Brain microvascular endothelial cell (primary cell): ENCODE results near the gene FOXK1.

Source experiments
- DNase-seq: peaks from one replicate; pipeline ENCODE4 v3.0.0-alpha.2; 2020
- H3K27ac ChIP-seq: fragments of 250-450 bp; sonication (Bioruptor Pico); 2 replicates; pipeline ENCODE4 v1.5.1; 2020; ENCODE audit warnings: mild to moderate bottlenecking, moderate library complexity
- H3K27me3 ChIP-seq: fragments of 250-450 bp; sonication (Bioruptor Pico); replicated peaks from 2 replicates; pipeline ENCODE4 v1.5.1; 2020; ENCODE audit warnings: mild to moderate bottlenecking
- H3K36me3 ChIP-seq: fragments of 250-450 bp; sonication (Bioruptor Pico); replicated peaks from 2 replicates; pipeline ENCODE4 v1.5.1; 2020; ENCODE audit warnings: mild to moderate bottlenecking
- H3K4me3 ChIP-seq: 2 replicates; pipeline ENCODE4 v1.5.1; 2011; ENCODE audit warnings: low read depth, mild to moderate bottlenecking, control low read depth, low read length, moderate library complexity
- CTCF ChIP-seq: IDR thresholded peaks from 2 replicates; pipeline ENCODE4 v1.5.1; 2011; ENCODE audit warnings: low read depth, mild to moderate bottlenecking, moderate library complexity, low read length, control low read depth, inconsistent platforms; ENCODE audit errors: missing control alignments
- in situ Hi-C: cut with HindIII; loops from 2 replicates; pipeline ENCODE4 v1.10.0; 2017; ENCODE audit warnings: low sequenced_read_pairs, low pct_ligation_motif_present

FOXK1 gene

GRCh38 chr7:4653771-4654170 is 28.3 kb upstream of the FOXK1 start:
- in situ Hi-C loops = no loop called here
- no peaks in the 10 kb centered on the region for H3K36me3 ChIP-seq
- no peaks in the 10 kb centered on the region for H3K27me3 ChIP-seq
- H3K27ac ChIP-seq = no peak overlapping the region
- DNase-seq = no peak
- no peak for TF ChIP-seq CTCF
- H3K4me3 ChIP-seq = no peak overlapping the region

- in situ Hi-C loops = no loop called here
- no peak for TF ChIP-seq CTCF
- Histone ChIP-seq H3K4me3 (no peak overlapping the region), H3K27ac (no peak overlapping the region), H3K36me3 (no peaks in the 10 kb centered on the region), H3K27me3 (no peaks in the 10 kb centered on the region)
- no peak for DNase-seq
Observed at GRCh38 chr7:4655311-4655710, 26.8 kb upstream of the FOXK1 start.

GRCh38 chr7:4655896-4656295 is 26.2 kb upstream of the FOXK1 start:
- no peak for DNase-seq
- no peaks in the 10 kb centered on the region for H3K27me3 ChIP-seq
- no peak for TF ChIP-seq CTCF
- no peak overlapping the region for H3K27ac ChIP-seq
- in situ Hi-C loops = no loop called here
- H3K36me3 ChIP-seq = no peaks in the 10 kb centered on the region
- H3K4me3 ChIP-seq = no peak overlapping the region

- Histone ChIP-seq H3K27me3 (no peaks in the 10 kb centered on the region), H3K4me3 (no peak overlapping the region), H3K36me3 (no peaks in the 10 kb centered on the region), H3K27ac (no peak overlapping the region)
- TF ChIP-seq CTCF = no peak
- no peak for DNase-seq
- in situ Hi-C loops = no loop called here
Observed at GRCh38 chr7:4657640-4658417, 24.3 kb upstream of the FOXK1 start.

GRCh38 chr7:4659551-4660286 is 22.4 kb upstream of the FOXK1 start:
- H3K27ac ChIP-seq = no peak overlapping the region
- no peaks in the 10 kb centered on the region for H3K27me3 ChIP-seq
- DNase-seq = no peak
- no peaks in the 10 kb centered on the region for H3K36me3 ChIP-seq
- no peak overlapping the region for H3K4me3 ChIP-seq
- in situ Hi-C loops = no loop called here
- peak; percentile 38 for TF ChIP-seq CTCF
